GM23248 (cell line): ENCODE data around the gene ALDH6A1. TPM values are rescaled to one million over a fixed set of nuclear protein-coding genes. Genes with fewer than 3 reads are reported as not detected.

Experiments used
- DNase-seq: peaks from one replicate; pipeline ENCODE4 v3.0.0-alpha.2; 2015
- H2AFZ ChIP-seq: fragments of 200-600 bp; sonication (generic); 2 replicates; pipeline ENCODE4 v1.6.1; 2016; ENCODE audit warnings: antibody characterized with exemption
- H3F3A ChIP-seq: fragments of 200-600 bp; sonication (generic); 2 replicates; pipeline ENCODE4 v1.6.1; 2016; ENCODE audit warnings: mild to moderate bottlenecking, antibody characterized with exemption, mixed run types; ENCODE audit not compliant: insufficient read depth
- H3K27ac ChIP-seq: fragments of 200-600 bp; sonication (generic); 2 replicates; pipeline ENCODE4 v1.5.1; 2016; ENCODE audit warnings: mild to moderate bottlenecking
- H3K27me3 ChIP-seq: fragments of 200-600 bp; sonication (generic); replicated peaks from 2 replicates; pipeline ENCODE4 v1.6.1; 2016; ENCODE audit warnings: mild to moderate bottlenecking; ENCODE audit not compliant: insufficient read depth
- H3K36me3 ChIP-seq: fragments of 200-600 bp; sonication (generic); 2 replicates; pipeline ENCODE4 v1.6.1; 2016; ENCODE audit warnings: low read depth, mild to moderate bottlenecking
- H3K4me1 ChIP-seq: fragments of 200-600 bp; sonication (generic); 2 replicates; pipeline ENCODE4 v1.6.1; 2016; ENCODE audit warnings: mild to moderate bottlenecking; ENCODE audit not compliant: insufficient read depth
- H3K4me2 ChIP-seq: fragments of 200-600 bp; sonication (generic); one replicate; pipeline ENCODE4 v1.6.1; 2016; ENCODE audit warnings: mild to moderate bottlenecking; ENCODE audit not compliant: unreplicated experiment
- H3K4me3 ChIP-seq: fragments of 200-600 bp; sonication (generic); 2 replicates; pipeline ENCODE4 v1.5.1; 2016; ENCODE audit warnings: mild to moderate bottlenecking
- H3K79me2 ChIP-seq: fragments of 200-600 bp; sonication (generic); 2 replicates; pipeline ENCODE4 v1.6.1; 2016; ENCODE audit warnings: mild to moderate bottlenecking; ENCODE audit not compliant: insufficient read depth
- H3K9ac ChIP-seq: fragments of 200-600 bp; sonication (generic); 2 replicates; pipeline ENCODE4 v1.6.1; 2016; ENCODE audit warnings: mild to moderate bottlenecking
- H3K9me2 ChIP-seq: fragments of 200-600 bp; sonication (generic); 2 replicates; pipeline ENCODE4 v1.6.1; 2016; ENCODE audit warnings: mixed run types, mild to moderate bottlenecking, moderate library complexity; ENCODE audit not compliant: insufficient read depth
- H3K9me3 ChIP-seq: fragments of 200-600 bp; sonication (generic); one replicate; pipeline ENCODE4 v1.6.1; 2017; ENCODE audit warnings: low read depth
- H4K20me1 ChIP-seq: fragments of 200-600 bp; sonication (generic); 2 replicates; pipeline ENCODE4 v1.6.0; 2016; ENCODE audit not compliant: insufficient read depth
- EZH2 ChIP-seq: fragments of 200-600 bp; sonication (generic); IDR thresholded peaks from 2 replicates; pipeline ENCODE4 v1.6.1; 2018; ENCODE audit warnings: antibody characterized with exemption, mild to moderate bottlenecking; ENCODE audit not compliant: insufficient read depth, poor library complexity, severe bottlenecking
- EZH2phosphoT487 ChIP-seq: fragments of 200-600 bp; sonication (generic); IDR thresholded peaks from 2 replicates; pipeline ENCODE4 v1.6.1; 2018; ENCODE audit warnings: antibody characterized with exemption, moderate library complexity, mild to moderate bottlenecking, low read depth; ENCODE audit not compliant: insufficient read depth
- WGBS, 2 experiments: methylation state at CpG; one replicate each; pipeline ENCODE4 v1.1.6; 2015 to 2017; ENCODE audit warnings: low lambda C conversion rate in 2 of 2, low coverage in 1 of 2; ENCODE audit errors: missing lambda C conversion rate in 2 of 2; 5-methylcytosine and 5-hydroxymethylcytosine counted together
- in situ Hi-C: fragments of 300-500 bp; cut with MboI; formaldehyde crosslinking; loops from 2 replicates; pipeline ENCODE4 v1.15.0; 2020
- polyA plus RNA-seq: library from polyadenylated mRNA; unstranded; fragments of >200 nt; fragmentation: Nextera tagmentation; extraction: Ambion mirVana; gene quantifications from 2 replicates; pipeline ENCODE4 v1.2.1, GENCODE V29; 2016
- total RNA-seq: library from RNA; depleted of rRNA; stranded (reverse); fragments of >200 nt; shearing (Covaris generic); gene quantifications from 2 replicates; pipeline ENCODE4 v1.2.3, GENCODE V29; 2014

The ALDH6A1 gene
- total and polyA plus RNA-seq, 2 experiments from 2014 or later: 13.8 to 21.0 TPM

GRCh38 chr14:74022346-74022745 lies 61.9 kb downstream of the ALDH6A1 start:
- peaks cover 10% of the 10 kb centered on the region; the same call in 1 of the 2 replicates for H3K4me1 ChIP-seq
- peaks cover 23% of the 10 kb centered on the region for H3K79me2 ChIP-seq
- H3K4me2 ChIP-seq: no peak overlapping the region
- TF ChIP-seq EZH2phosphoT487 (no peak), EZH2 (no peak)
- no peak overlapping the region for H3K27ac ChIP-seq
- H3K36me3 ChIP-seq: no peaks in the 10 kb centered on the region
- H4K20me1 ChIP-seq: no peaks in the 10 kb centered on the region
- H3F3A ChIP-seq: peaks cover 5% of the 10 kb centered on the region
- H3K4me3 ChIP-seq: no peak overlapping the region
- no peaks in the 10 kb centered on the region for H3K9me3 ChIP-seq
- no peaks in the 10 kb centered on the region for H3K27me3 ChIP-seq
- DNase-seq: no peak
- 91 to 97% methylated on average over 4 of the region's 4 CpGs for WGBS, 2 experiments
- in situ Hi-C loops: no loop called here
- no peak overlapping the region for H2AFZ ChIP-seq
- H3K9ac ChIP-seq: no peak overlapping the region
- no peaks in the 10 kb centered on the region for H3K9me2 ChIP-seq

- H3F3A ChIP-seq: peaks cover 5% of the 10 kb centered on the region
- H3K27me3 ChIP-seq: no peaks in the 10 kb centered on the region
- no peaks in the 10 kb centered on the region for H3K9me3 ChIP-seq
- H3K27ac ChIP-seq: peak overlapping the region; percentile 99
- peak; percentile 79 for DNase-seq
- peak overlapping the region; percentile 91 for H3K4me3 ChIP-seq
- H4K20me1 ChIP-seq: no peaks in the 10 kb centered on the region
- peaks cover 10% of the 10 kb centered on the region; the same call in 1 of the 2 replicates for H3K4me1 ChIP-seq
- H3K4me2 ChIP-seq: peak overlapping the region; percentile 96
- peak overlapping the region; percentile 99 for H3K9ac ChIP-seq
- peak overlapping the region; percentile 91 for H2AFZ ChIP-seq
- H3K36me3 ChIP-seq: no peaks in the 10 kb centered on the region
- no peak for TF ChIP-seq EZH2
- TF ChIP-seq EZH2phosphoT487: no peak
- no peaks in the 10 kb centered on the region for H3K9me2 ChIP-seq
- in situ Hi-C loops: no loop called here
- H3K79me2 ChIP-seq: peaks cover 34% of the 10 kb centered on the region
- WGBS, 2 experiments: 1% methylated on average over 17 to 21 of the region's 21 CpGs
These were observed 64.7 kb downstream of the ALDH6A1 start for GRCh38 chr14:74019408-74020137.

GRCh38 chr14:74018586-74019407 lies 65.5 kb downstream of the ALDH6A1 start, which contains the start of the genes BBOF1 and ENTPD5:
BBOF1 (plus strand) TSS chr14:74019349; CDS start chr14:74019479, 130 bp downstream.
ENTPD5 (minus strand) TSS chr14:74019288; CDS start chr14:73988102, 31,186 bp downstream.
- Histone ChIP-seq H3K9me2 (no peaks in the 10 kb centered on the region), H3K27ac (peak within 1 kb of the TSS; percentile 99), H3K9me3 (no peaks in the 10 kb centered on the region), H3K36me3 (peaks cover 3% of the 10 kb centered on the region; the same call in 1 of the 2 replicates), H3F3A (peaks cover 5% of the 10 kb centered on the region), H3K27me3 (no peaks in the 10 kb centered on the region), H3K4me3 (peak within 1 kb of the TSS; percentile 91), H4K20me1 (no peaks in the 10 kb centered on the region), H3K4me2 (peak within 1 kb of the TSS; percentile 96), H3K4me1 (peaks cover 10% of the 10 kb centered on the region; the same call in 1 of the 2 replicates), H2AFZ (peak within 1 kb of the TSS; percentile 91), H3K9ac (peak within 1 kb of the TSS; percentile 99), H3K79me2 (peaks cover 34% of the 10 kb centered on the region)
- TF ChIP-seq EZH2: no peak
- TF ChIP-seq EZH2phosphoT487: no peak
- 1% methylated on average over 62 to 75 of the region's 93 CpGs for WGBS, 2 experiments
- peak; percentile 97 for DNase-seq
- in situ Hi-C loops: no loop called here

GRCh38 chr14:74018174-74018585 lies 66.1 kb downstream of the ALDH6A1 start:
- WGBS, 2 experiments: 1 to 2% methylated on average over 8 of the region's 8 CpGs
- in situ Hi-C loops: no loop called here

More at GRCh38 chr14:74018174-74018585, 66.1 kb downstream of the ALDH6A1 start:
- H4K20me1 ChIP-seq: no peaks in the 10 kb centered on the region
- peak overlapping the region; percentile 99 for H3K9ac ChIP-seq
- peak overlapping the region; percentile 66 for H3K4me2 ChIP-seq
- peak overlapping the region; percentile 99 for H3K27ac ChIP-seq
- H3K9me3 ChIP-seq: no peaks in the 10 kb centered on the region
- no peak for TF ChIP-seq EZH2
- TF ChIP-seq EZH2phosphoT487: no peak
- H2AFZ ChIP-seq: peak overlapping the region; percentile 82
- peak overlapping the region; percentile 91 for H3K4me3 ChIP-seq
- peaks cover 10% of the 10 kb centered on the region; the same call in 1 of the 2 replicates for H3K4me1 ChIP-seq
- H3K27me3 ChIP-seq: no peaks in the 10 kb centered on the region
- H3K36me3 ChIP-seq: peaks cover 9% of the 10 kb centered on the region; the same call in 1 of the 2 replicates
- no peaks in the 10 kb centered on the region for H3K9me2 ChIP-seq
- peaks cover 5% of the 10 kb centered on the region for H3F3A ChIP-seq
- peaks cover 34% of the 10 kb centered on the region for H3K79me2 ChIP-seq
- DNase-seq: peak; percentile 81
